Measurements from ENCODE around the gene RARB.
A peak's percentile ranks its signal among the peaks of the same experiment; 100 is the strongest.

Gene RARB

GRCh38 chr3:25429361-25430286 is 1.6 kb downstream of the RARB start:
- Histone ChIP-seq H3K36me3 (ENCODE audit: insufficient read depth, low read length) (no peaks in the 10 kb centered on the region), H3K9me3 (ENCODE audit: control insufficient read depth, insufficient read depth, low read length) (no peaks in the 10 kb centered on the region), H3K9ac (ENCODE audit: low read depth, low read length) (peak overlapping the region; percentile 18; the same call in 1 of the 2 replicates), H3K4me1 (ENCODE audit: insufficient read depth, low read length) (peaks cover 40% of the 10 kb centered on the region)

GRCh38 chr3:25430287-25430934 is 2.3 kb downstream of the RARB start:
- Histone ChIP-seq H3K9me3 (ENCODE audit: control insufficient read depth, insufficient read depth, low read length) (no peaks in the 10 kb centered on the region), H3K4me1 (ENCODE audit: insufficient read depth, low read length) (peaks cover 38% of the 10 kb centered on the region), H3K9ac (ENCODE audit: low read depth, low read length) (no peak overlapping the region; the same call in 1 of the 2 replicates), H3K36me3 (ENCODE audit: insufficient read depth, low read length) (no peaks in the 10 kb centered on the region)

DNA sequence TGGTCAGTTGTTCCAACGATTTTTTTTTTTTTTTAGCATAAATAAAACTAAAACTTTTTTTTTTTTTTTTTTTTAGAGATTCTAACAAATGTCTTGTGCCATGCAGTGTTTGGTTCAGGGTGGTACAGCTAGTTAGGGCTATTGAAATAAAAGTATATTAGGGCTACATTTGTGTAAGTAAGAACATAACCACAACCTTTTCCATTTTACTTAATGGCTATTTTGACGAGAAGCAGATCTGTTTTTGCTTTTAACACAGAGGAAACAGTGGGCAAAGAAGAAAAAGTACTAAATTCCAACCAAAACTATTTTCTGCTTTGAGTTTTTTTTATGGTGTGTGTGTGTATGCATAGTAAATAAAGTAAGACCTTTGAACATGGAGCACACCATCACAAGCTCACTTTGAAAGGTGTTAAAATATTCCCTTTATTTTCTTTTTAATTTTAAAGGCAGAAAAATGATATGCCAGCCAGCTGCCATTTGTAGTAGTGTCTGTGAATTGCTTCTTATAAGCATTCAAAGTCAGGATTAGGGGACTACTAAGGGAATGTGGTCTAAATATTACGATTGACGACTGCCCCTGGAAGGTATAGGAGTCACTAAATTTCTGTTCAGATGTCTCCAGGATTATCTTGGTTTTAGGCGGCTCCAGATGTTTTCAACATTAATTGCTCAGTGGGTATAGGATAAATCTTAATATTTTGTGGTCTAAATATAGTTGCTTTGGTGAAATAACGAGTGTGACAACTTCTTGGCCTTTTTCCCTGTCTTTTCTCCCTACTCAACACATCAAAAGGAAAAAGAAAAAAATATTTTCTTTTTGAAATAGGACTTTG is 3.1 kb downstream of the RARB start:
- H3K9ac ChIP-seq (ENCODE audit: low read depth, low read length), result no peak overlapping the region
- peaks cover 32% of the 10 kb centered on the region for H3K4me1 ChIP-seq (ENCODE audit: insufficient read depth, low read length)
- H3K36me3 ChIP-seq (ENCODE audit: insufficient read depth, low read length), result no peaks in the 10 kb centered on the region
- H3K9me3 ChIP-seq (ENCODE audit: control insufficient read depth, insufficient read depth, low read length), result no peaks in the 10 kb centered on the region

- H3K36me3 ChIP-seq (ENCODE audit: insufficient read depth, low read length), result no peaks in the 10 kb centered on the region
- no peak overlapping the region for H3K9ac ChIP-seq (ENCODE audit: low read depth, low read length)
- H3K4me1 ChIP-seq (ENCODE audit: insufficient read depth, low read length), result peaks cover 30% of the 10 kb centered on the region
- no peaks in the 10 kb centered on the region for H3K9me3 ChIP-seq (ENCODE audit: control insufficient read depth, insufficient read depth, low read length)
Measured at GRCh38 chr3:25432176-25432720, 4.2 kb downstream of the RARB start.

DNA sequence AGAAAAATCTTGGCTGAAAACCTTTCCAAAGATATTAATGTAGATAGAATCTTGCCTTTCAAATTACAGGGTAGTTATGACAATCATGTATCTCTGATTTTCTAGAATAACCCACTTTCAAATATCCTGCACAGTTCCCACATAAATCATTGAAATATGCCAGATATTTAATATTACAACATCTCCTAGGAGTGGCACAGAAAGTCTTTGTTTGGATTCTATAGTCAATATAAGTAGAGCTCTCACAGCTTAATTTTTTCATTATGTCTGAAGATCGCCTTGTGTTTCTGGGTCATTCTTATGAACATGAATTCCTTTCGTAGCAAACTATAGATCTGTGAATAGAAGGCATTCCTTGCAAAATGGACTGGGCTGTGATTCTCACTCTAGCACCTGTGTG is 5.0 kb downstream of the RARB start:
- Histone ChIP-seq H3K9me3 (ENCODE audit: control insufficient read depth, insufficient read depth, low read length) (no peaks in the 10 kb centered on the region), H3K36me3 (ENCODE audit: insufficient read depth, low read length) (no peaks in the 10 kb centered on the region), H3K4me1 (ENCODE audit: insufficient read depth, low read length) (peaks cover 30% of the 10 kb centered on the region), H3K9ac (ENCODE audit: low read depth, low read length) (no peak overlapping the region)

DNA sequence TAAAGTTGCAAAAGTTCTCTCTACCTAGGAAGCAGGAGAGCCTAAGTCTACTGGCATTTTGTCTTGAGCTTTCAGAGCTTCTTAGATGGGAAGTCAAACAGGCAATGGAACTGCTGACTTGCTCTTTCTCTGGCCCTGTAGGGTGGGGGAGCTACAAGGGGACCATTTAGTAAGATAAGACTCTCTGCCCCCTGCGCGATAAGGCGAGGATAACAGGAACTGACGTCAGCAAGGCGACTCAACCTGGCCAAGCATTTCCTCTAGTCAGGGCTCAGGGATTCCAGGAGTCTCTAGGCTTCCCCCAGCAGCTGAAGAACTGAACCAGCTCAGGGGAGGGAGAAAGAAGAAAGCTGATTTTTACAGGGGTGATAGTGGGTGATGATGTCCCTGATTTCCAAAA is 5.8 kb downstream of the RARB start:
- Histone ChIP-seq H3K4me1 (ENCODE audit: insufficient read depth, low read length) (peaks cover 36% of the 10 kb centered on the region), H3K9me3 (ENCODE audit: control insufficient read depth, insufficient read depth, low read length) (no peaks in the 10 kb centered on the region), H3K9ac (ENCODE audit: low read depth, low read length) (no peak overlapping the region), H3K36me3 (ENCODE audit: insufficient read depth, low read length) (no peaks in the 10 kb centered on the region)

DNA sequence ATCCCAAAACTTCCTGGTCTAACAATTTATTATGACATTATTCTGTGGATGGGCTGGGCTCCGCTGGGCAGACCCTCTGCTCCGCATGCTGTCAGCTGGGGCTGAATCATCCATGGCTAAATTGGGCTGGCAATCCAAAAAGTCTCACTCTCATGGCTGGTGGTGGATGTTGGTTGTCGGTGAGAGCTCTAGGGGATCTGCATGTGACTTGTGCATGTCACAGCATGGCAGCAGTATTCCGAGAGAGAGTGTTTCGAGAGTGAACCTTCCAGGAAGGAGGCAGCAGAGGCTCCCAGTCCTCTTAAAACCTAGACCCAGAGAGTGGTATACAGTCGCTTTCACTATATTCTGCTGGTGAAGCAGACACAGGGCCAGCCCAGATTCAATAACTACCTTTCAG is 9.9 kb downstream of the RARB start:
- peaks cover 16% of the 10 kb centered on the region for H3K4me1 ChIP-seq (ENCODE audit: insufficient read depth, low read length)
- H3K9ac ChIP-seq (ENCODE audit: low read depth, low read length), result no peak overlapping the region
- H3K36me3 ChIP-seq (ENCODE audit: insufficient read depth, low read length), result no peaks in the 10 kb centered on the region
- H3K9me3 ChIP-seq (ENCODE audit: control insufficient read depth, insufficient read depth, low read length), result no peaks in the 10 kb centered on the region

- Histone ChIP-seq H3K4me1 (ENCODE audit: insufficient read depth, low read length) (peaks cover 10% of the 10 kb centered on the region), H3K9ac (ENCODE audit: low read depth, low read length) (no peak overlapping the region), H3K36me3 (ENCODE audit: insufficient read depth, low read length) (no peaks in the 10 kb centered on the region), H3K9me3 (ENCODE audit: control insufficient read depth, insufficient read depth, low read length) (no peaks in the 10 kb centered on the region)
Measured at GRCh38 chr3:25438791-25439555, 10.9 kb downstream of the RARB start.

DNA sequence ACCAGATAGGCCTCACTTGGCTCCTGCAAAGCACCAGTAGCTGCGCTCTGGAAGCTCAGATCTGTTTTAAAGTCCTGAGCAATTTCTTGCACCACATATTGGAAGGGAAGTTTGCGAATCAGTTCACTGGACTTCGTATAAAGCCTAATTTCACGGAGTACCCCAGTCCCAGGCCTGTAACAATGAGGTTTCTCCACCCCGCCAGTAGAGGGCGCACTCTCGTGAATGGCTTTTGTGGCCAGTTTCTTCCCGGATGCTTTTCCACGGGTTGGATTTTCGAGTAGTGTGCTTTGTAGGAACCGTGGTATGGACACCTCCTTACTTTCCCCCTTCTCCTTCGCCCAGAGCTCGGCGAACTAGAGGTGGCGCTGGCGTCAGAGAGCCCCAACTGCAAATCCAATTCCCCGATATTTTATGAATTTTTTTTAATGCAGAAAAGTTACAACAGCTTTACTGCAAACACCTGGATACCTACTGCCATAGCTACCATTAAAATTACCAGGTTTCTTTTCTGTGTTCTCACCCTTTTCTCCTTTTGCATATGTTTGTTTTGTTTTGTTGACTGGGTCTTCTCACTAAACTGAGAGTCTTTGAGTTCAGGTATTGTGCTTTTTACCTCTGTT is 13.3 kb downstream of the RARB start:
- Histone ChIP-seq H3K9me3 (ENCODE audit: control insufficient read depth, insufficient read depth, low read length) (no peaks in the 10 kb centered on the region), H3K36me3 (ENCODE audit: insufficient read depth, low read length) (no peaks in the 10 kb centered on the region), H3K9ac (ENCODE audit: low read depth, low read length) (no peak overlapping the region), H3K4me1 (ENCODE audit: insufficient read depth, low read length) (peaks cover 7% of the 10 kb centered on the region)

- no peaks in the 10 kb centered on the region for H3K36me3 ChIP-seq (ENCODE audit: insufficient read depth, low read length)
- peaks cover 7% of the 10 kb centered on the region for H3K4me1 ChIP-seq (ENCODE audit: insufficient read depth, low read length)
- no peak overlapping the region for H3K9ac ChIP-seq (ENCODE audit: low read depth, low read length)
- H3K9me3 ChIP-seq (ENCODE audit: control insufficient read depth, insufficient read depth, low read length), result no peaks in the 10 kb centered on the region
Measured at GRCh38 chr3:25442486-25442885, 14.4 kb downstream of the RARB start.

- H3K9ac ChIP-seq (ENCODE audit: low read depth, low read length), result no peak overlapping the region
- peaks cover 3% of the 10 kb centered on the region; the same call in 1 of the 2 replicates for H3K4me1 ChIP-seq (ENCODE audit: insufficient read depth, low read length)
- no peaks in the 10 kb centered on the region for H3K36me3 ChIP-seq (ENCODE audit: insufficient read depth, low read length)
- no peaks in the 10 kb centered on the region for H3K9me3 ChIP-seq (ENCODE audit: control insufficient read depth, insufficient read depth, low read length)
Measured at GRCh38 chr3:25444273-25444672, 16.2 kb downstream of the RARB start.

DNA sequence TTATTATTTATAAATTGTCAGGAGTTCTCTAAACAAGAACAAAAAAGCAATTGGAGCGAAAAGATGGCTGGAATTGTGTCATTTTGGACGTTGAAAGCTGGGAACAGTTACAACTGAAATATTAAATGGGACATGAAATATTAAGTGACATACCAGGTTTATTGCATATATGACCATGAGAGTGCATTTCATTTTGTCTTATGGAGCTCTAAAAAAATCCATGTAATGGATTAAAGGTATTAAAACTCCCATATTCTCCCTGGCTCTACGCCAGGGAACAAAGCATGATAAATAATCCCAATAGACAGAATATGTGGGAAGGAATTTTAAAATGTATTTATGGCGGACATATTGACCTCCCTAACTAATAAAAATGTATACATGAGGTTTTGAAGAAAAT is 17.7 kb downstream of the RARB start:
- no peaks in the 10 kb centered on the region for H3K36me3 ChIP-seq (ENCODE audit: insufficient read depth, low read length)
- H3K9ac ChIP-seq (ENCODE audit: low read depth, low read length), result no peak overlapping the region
- H3K4me1 ChIP-seq (ENCODE audit: insufficient read depth, low read length), result peaks cover 3% of the 10 kb centered on the region; the same call in 1 of the 2 replicates
- no peaks in the 10 kb centered on the region for H3K9me3 ChIP-seq (ENCODE audit: control insufficient read depth, insufficient read depth, low read length)

DNA sequence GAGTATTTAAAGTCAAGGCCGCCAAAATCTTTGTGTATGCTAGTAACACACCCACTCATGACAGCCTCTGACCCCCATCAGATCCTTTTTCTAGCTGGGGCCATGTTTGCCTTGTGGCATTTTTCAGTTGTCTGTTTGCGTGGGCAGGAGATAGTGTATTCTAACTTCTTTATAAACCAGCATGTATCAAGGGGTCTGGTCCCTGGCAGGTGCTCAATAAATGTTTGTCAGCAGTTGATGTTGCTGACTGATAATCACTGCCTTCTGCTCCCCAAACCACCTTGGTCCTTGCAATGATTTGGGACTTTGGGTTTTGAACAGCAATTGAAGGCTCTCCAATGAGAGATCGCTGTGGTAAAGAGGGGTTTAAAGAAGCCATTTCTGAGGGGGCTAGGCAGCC is 19.2 kb downstream of the RARB start:
- no peaks in the 10 kb centered on the region for H3K9me3 ChIP-seq (ENCODE audit: control insufficient read depth, insufficient read depth, low read length)
- H3K9ac ChIP-seq (ENCODE audit: low read depth, low read length), result no peak overlapping the region
- H3K36me3 ChIP-seq (ENCODE audit: insufficient read depth, low read length), result no peaks in the 10 kb centered on the region
- peaks cover 3% of the 10 kb centered on the region; the same call in 1 of the 2 replicates for H3K4me1 ChIP-seq (ENCODE audit: insufficient read depth, low read length)
